GM13977 (cell line): ENCODE data around the gene RAB10.

Source experiments
- DNase-seq: peaks from one replicate; pipeline ENCODE4 v3.0.0; 2012; ENCODE audit warnings: low spot score
- CTCF ChIP-seq: IDR thresholded peaks from 2 replicates; pipeline ENCODE4 v1.5.1; 2012; ENCODE audit warnings: mild to moderate bottlenecking, control low read depth; ENCODE audit not compliant: insufficient read depth; ENCODE audit errors: extremely low read depth, missing control alignments
- in situ Hi-C: fragments of 300-500 bp; cut with MboI; formaldehyde crosslinking; loops from one replicate; pipeline ENCODE4 v1.12.0; 2022; ENCODE audit warnings: low sequenced_read_pairs, low pct_unique_long_range_greater_than_20kb, mixed read lengths, inconsistent platforms; ENCODE audit not compliant: unreplicated experiment

Gene RAB10

GRCh38 chr2:26174691-26175465 is 141.0 kb downstream of the RAB10 start:
- in situ Hi-C loops, result no loop called here
- DNase-seq, result peak; percentile 33
- no peak for TF ChIP-seq CTCF

GRCh38 chr2:26175466-26176278 is 141.8 kb downstream of the RAB10 start:
- TF ChIP-seq CTCF, result no peak
- DNase-seq, result peak; percentile 60
- in situ Hi-C loops, result no loop called here

GRCh38 chr2:26176279-26176615 is 142.4 kb downstream of the RAB10 start:
- in situ Hi-C loops, result no loop called here

GRCh38 chr2:26177122-26177521 is 143.2 kb downstream of the RAB10 start:
- in situ Hi-C loops, result no loop called here
- peak; percentile 18 for DNase-seq
- no peak for TF ChIP-seq CTCF

More at GRCh38 chr2:26176279-26176615, 142.4 kb downstream of the RAB10 start:
- TF ChIP-seq CTCF, result no peak
- peak; percentile 12 for DNase-seq

DNA sequence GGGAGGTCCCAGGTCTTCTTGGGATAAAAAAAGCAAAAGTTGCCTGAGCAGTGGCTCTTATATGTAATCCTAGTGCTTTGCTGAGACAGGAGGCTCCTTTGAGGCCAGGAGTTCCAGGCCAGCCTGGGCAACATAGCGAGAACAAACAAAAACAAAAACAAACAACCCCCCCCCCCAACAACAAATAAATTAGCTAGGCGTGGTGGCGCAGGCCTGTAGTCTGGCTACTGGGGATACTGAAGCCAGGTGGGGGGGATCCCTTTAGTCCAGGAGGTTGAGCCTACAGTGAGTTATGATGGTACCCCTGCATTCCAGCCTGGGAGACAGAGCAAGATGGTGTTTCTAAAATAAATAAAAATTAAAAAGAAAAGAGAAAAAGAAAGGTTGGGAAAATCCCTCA is 144.4 kb downstream of the RAB10 start:
- DNase-seq, result no peak
- no peak for TF ChIP-seq CTCF
- in situ Hi-C loops, result no loop called here

DNA sequence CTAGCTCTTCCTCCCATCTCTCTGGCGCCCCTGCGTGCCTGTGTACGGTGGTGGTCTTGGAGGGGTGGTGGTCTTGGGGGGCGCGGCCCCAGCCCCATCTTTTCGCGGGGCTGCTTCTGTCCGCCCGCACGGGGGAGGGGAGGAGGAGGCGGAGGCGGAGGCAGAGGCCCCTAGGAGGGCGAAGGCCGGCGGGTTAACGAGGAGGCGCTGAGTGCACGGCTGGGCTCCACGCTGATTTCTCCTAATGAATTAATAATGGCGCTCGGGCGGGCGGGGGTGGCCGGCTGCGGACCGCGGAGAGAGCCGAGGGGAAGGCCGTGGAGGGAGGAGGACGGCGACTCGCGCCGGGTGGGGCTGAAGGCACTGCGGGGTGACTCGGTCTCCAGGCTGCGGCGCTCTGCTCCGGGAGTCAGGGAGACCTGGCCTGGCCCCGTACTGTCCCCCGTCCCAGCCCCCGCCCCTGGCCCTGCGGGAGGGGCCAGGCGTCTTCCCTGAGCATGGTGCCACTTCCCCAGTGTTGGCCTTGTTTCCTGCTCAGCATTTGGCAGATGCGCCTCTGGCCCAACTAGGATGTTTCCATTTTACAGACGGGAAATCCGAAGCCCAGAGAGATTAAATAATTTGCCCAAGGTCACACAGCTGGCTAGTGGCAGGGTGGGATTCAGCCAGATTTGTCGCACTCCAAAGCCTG is 145.0 kb downstream of the RAB10 start:
- no peak for TF ChIP-seq CTCF
- in situ Hi-C loops, result no loop called here

More for the DNA sequence above, 145.0 kb downstream of the RAB10 start:
- DNase-seq, result peak; percentile 59
